Measurements from ENCODE around the gene EML4.

Gene EML4

GRCh38 chr2:42274863-42275262 lies 105.7 kb downstream of the EML4 start:
- FAIRE-seq (no peak), DNase-seq (ENCODE audit: insufficient read length, low spot score) (no peak)
- TF ChIP-seq CTCF (IDR thresholded peaks at IDR 0.05; ENCODE audit: insufficient read depth, missing control alignments): no peak

- TF ChIP-seq CTCF (IDR thresholded peaks at IDR 0.05; ENCODE audit: insufficient read depth, missing control alignments): no peak
- no peak for FAIRE-seq
Measured at GRCh38 chr2:42281416-42282081, 112.4 kb downstream of the EML4 start.

GRCh38 chr2:42284019-42284418 lies 114.9 kb downstream of the EML4 start:
- no peak for TF ChIP-seq CTCF (IDR thresholded peaks at IDR 0.05; ENCODE audit: insufficient read depth, missing control alignments)
- FAIRE-seq: no peak

More at GRCh38 chr2:42281416-42282081, 112.4 kb downstream of the EML4 start:
- DNase-seq (ENCODE audit: insufficient read length, low spot score): no peak

GRCh38 chr2:42286268-42286946 lies 117.3 kb downstream of the EML4 start:
- DNase-seq (ENCODE audit: insufficient read length, low spot score): no peak
- no peak for FAIRE-seq
- TF ChIP-seq CTCF (IDR thresholded peaks at IDR 0.05; ENCODE audit: insufficient read depth, missing control alignments): no peak

More at GRCh38 chr2:42284019-42284418, 114.9 kb downstream of the EML4 start:
- no peak for DNase-seq (ENCODE audit: insufficient read length, low spot score)

- FAIRE-seq: no peak
- DNase-seq (ENCODE audit: insufficient read length, low spot score): no peak
- TF ChIP-seq CTCF (IDR thresholded peaks at IDR 0.05; ENCODE audit: insufficient read depth, missing control alignments): no peak
Measured at GRCh38 chr2:42288811-42289210, 119.7 kb downstream of the EML4 start.

GRCh38 chr2:42289222-42289621 lies 120.1 kb downstream of the EML4 start:
- no peak for TF ChIP-seq CTCF (IDR thresholded peaks at IDR 0.05; ENCODE audit: insufficient read depth, missing control alignments)
- no peak for FAIRE-seq
- no peak for DNase-seq (ENCODE audit: insufficient read length, low spot score)

- TF ChIP-seq CTCF (IDR thresholded peaks at IDR 0.05; ENCODE audit: insufficient read depth, missing control alignments): no peak
- DNase-seq (ENCODE audit: insufficient read length, low spot score): no peak
- FAIRE-seq: no peak
Measured at GRCh38 chr2:42290005-42290404, 120.9 kb downstream of the EML4 start.
